HepG2 (cell line): ENCODE measurements around the gene FAM174B. TPM values are rescaled to one million over a fixed set of nuclear protein-coding genes. Genes with fewer than 3 reads are reported as not detected.
A peak's percentile ranks its signal among the peaks of the same experiment; 100 is the strongest.

Experiments
- ATF7 ChIP-seq, 2 experiments: fragments of 450-650 bp in 1 of 2; sonication (generic) in 1 of 2; formaldehyde crosslinking in 1 of 2; IDR thresholded peaks; 2 replicates each; pipeline versions ENCODE4 v1.4.0 to v1.6.1; 2016 to 2020; ENCODE audit warnings: antibody characterized with exemption in 1 of 2, mild to moderate bottlenecking in 1 of 2, missing genetic modification reagents in 1 of 2
- CEBPG ChIP-seq: IDR thresholded peaks from 2 replicates; pipeline ENCODE4 v1.6.1; 2016
- CHCHD3 ChIP-seq: sonication (generic); formaldehyde crosslinking; IDR thresholded peaks from 2 replicates; pipeline ENCODE4 v1.8.0; 2022; ENCODE audit warnings: mild to moderate bottlenecking, missing genetic modification reagents, moderate library complexity
- HMG20A ChIP-seq: IDR thresholded peaks from 2 replicates; pipeline ENCODE4 v1.6.1; 2016; ENCODE audit warnings: borderline replicate concordance
- KDM2A ChIP-seq: sonication (generic); formaldehyde crosslinking; IDR thresholded peaks from 2 replicates; pipeline ENCODE4 v1.4.0; 2020; ENCODE audit warnings: low read depth, missing genetic modification reagents, borderline replicate concordance
- KLF9 ChIP-seq: IDR thresholded peaks from 2 replicates; pipeline ENCODE4 v1.6.1; 2016; ENCODE audit warnings: low read depth
- MZF1 ChIP-seq: sonication (generic); formaldehyde crosslinking; IDR thresholded peaks from 2 replicates; pipeline ENCODE4 v1.8.1; 2023; ENCODE audit warnings: mild to moderate bottlenecking, missing genetic modification reagents, borderline replicate concordance
- NCOA2 ChIP-seq: sonication (generic); formaldehyde crosslinking; IDR thresholded peaks from 2 replicates; pipeline ENCODE4 v1.8.0; 2022; ENCODE audit warnings: inconsistent platforms
- RERE ChIP-seq: IDR thresholded peaks from 2 replicates; pipeline ENCODE4 v1.6.1; 2016; ENCODE audit warnings: low read depth, missing genetic modification reagents, missing compliant biosample characterization
- RORA ChIP-seq: sonication (generic); formaldehyde crosslinking; IDR thresholded peaks from 2 replicates; pipeline ENCODE4 v1.5.0; 2020; ENCODE audit warnings: mild to moderate bottlenecking, missing genetic modification reagents, moderate library complexity
- SMARCE1 ChIP-seq: fragments of 450-650 bp; IDR thresholded peaks from 2 replicates; pipeline ENCODE4 v1.6.1; 2017; ENCODE audit warnings: borderline replicate concordance
- ZFAT ChIP-seq: sonication (generic); formaldehyde crosslinking; conservative IDR thresholded peaks from 2 replicates; pipeline ENCODE4 v1.8.1; 2023; ENCODE audit warnings: missing genetic modification reagents, inconsistent platforms
- ZNF18 ChIP-seq: sonication (generic); formaldehyde crosslinking; IDR thresholded peaks from 2 replicates; pipeline ENCODE4 v1.8.0; 2022; ENCODE audit warnings: mild to moderate bottlenecking, missing genetic modification reagents; ENCODE audit not compliant: insufficient replicate concordance
- ZNF451 ChIP-seq: sonication (generic); formaldehyde crosslinking; IDR thresholded peaks from 2 replicates; pipeline ENCODE4 v1.5.0; 2020; ENCODE audit warnings: mild to moderate bottlenecking, missing genetic modification reagents
- ZNF563 ChIP-seq: sonication (generic); formaldehyde crosslinking; IDR thresholded peaks from 2 replicates; pipeline ENCODE4 v1.8.0; 2022; ENCODE audit warnings: mild to moderate bottlenecking, moderate library complexity, missing genetic modification reagents
- ZNF639 ChIP-seq: conservative IDR thresholded peaks from 2 replicates; pipeline ENCODE4 v1.6.1; 2018; ENCODE audit warnings: missing genetic modification reagents
- ZNF891 ChIP-seq: sonication (generic); formaldehyde crosslinking; IDR thresholded peaks from 2 replicates; pipeline ENCODE4 v1.5.0; 2020; ENCODE audit warnings: mild to moderate bottlenecking, missing genetic modification reagents
- polyA plus RNA-seq, 8 experiments: library from polyadenylated mRNA; depleted of rRNA in 3 of 8; stranded (reverse) in 7 of 8; unstranded in 1 of 8; fragments of >200 nt; fragmentation: Illumina TruSeq in 4 of 8; extraction: Trizol in 4 of 8; gene quantifications; 2 replicates each; pipeline versions ENCODE4 v1.2.1 to v1.2.3, GENCODE V29; 2011 to 2016; ENCODE audit warnings: low read depth in 4 of 8, missing spikeins in 1 of 8, mixed read lengths in 1 of 8; ENCODE audit not compliant: insufficient read depth in 1 of 8
- total RNA-seq, 5 experiments: library from RNA; depleted of rRNA; stranded (reverse); fragments of >200 nt; fragmentation: Illumina TruSeq; extraction: Trizol; gene quantifications; 2 replicates each; pipeline ENCODE4 v1.2.3, GENCODE V29; 2016; ENCODE audit warnings: low read depth in 1 of 5
- TF ChIP-seq, protein P1 (sequence below): sonication (generic); formaldehyde crosslinking; conservative IDR thresholded peaks from 2 replicates; pipeline ENCODE4 v1.8.0; 2022; ENCODE audit warnings: mild to moderate bottlenecking, moderate library complexity, missing genetic modification reagents

Gene FAM174B
- total and polyA plus RNA-seq, 2 of the 13 experiments (the other 11 are each of a cell fraction or from before 2014, with no cell fraction given): 0.90 to 2.1 TPM

GRCh38 chr15:92617549-92618520 lies 37.7 kb downstream of the FAM174B start (continued):
- TF ChIP-seq ZNF451 (CRISPR knock-in tag) (0 out of 2 replicates have a peak, but pooled peaks have one; percentile 30), ZNF563 (CRISPR knock-in tag) (no peak), ATF7 (IDR thresholded peaks at IDR 0.05) (no peak), ATF7 (CRISPR knock-in tag; IDR thresholded peaks at IDR 0.05) (no peak), MZF1 (CRISPR knock-in tag) (no peak), ZNF639 (CRISPR knock-in tag) (no peak), RORA (CRISPR knock-in tag) (no peak), NCOA2 (CRISPR knock-in tag) (peak; percentile 48), KLF9 (no peak), ZFAT (CRISPR knock-in tag) (no peak), ZNF18 (no peak), CEBPG (CRISPR knock-in tag) (no peak), HMG20A (CRISPR knock-in tag) (peak; percentile 67; the same call in 1 of the 2 replicates), RERE (CRISPR knock-in tag) (0 out of 2 replicates have a peak, but pooled peaks have one; percentile 16), CHCHD3 (CRISPR knock-in tag) (no peak), KDM2A (peak; percentile 70; the same call in 1 of the 2 replicates), SMARCE1 (no peak), ZNF891 (no peak)
- TF ChIP-seq, protein P1, sequence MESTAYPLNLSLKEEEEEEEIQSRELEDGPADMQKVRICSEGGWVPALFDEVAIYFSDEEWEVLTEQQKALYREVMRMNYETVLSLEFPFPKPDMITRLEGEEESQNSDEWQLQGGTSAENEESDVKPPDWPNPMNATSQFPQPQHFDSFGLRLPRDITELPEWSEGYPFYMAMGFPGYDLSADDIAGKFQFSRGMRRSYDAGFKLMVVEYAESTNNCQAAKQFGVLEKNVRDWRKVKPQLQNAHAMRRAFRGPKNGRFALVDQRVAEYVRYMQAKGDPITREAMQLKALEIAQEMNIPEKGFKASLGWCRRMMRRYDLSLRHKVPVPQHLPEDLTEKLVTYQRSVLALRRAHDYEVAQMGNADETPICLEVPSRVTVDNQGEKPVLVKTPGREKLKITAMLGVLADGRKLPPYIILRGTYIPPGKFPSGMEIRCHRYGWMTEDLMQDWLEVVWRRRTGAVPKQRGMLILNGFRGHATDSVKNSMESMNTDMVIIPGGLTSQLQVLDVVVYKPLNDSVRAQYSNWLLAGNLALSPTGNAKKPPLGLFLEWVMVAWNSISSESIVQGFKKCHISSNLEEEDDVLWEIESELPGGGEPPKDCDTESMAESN (CRISPR knock-in tag): no peak
